C4-2B (cell line): ENCODE data around the gene HOXB5.

ENCODE experiments used
- H3K27ac ChIP-seq: fragments of 450-650 bp; 2 replicates; pipeline ENCODE4 v1.5.1; 2017
- ZFX ChIP-seq: fragments of 450-650 bp; IDR thresholded peaks from 2 replicates; pipeline ENCODE4 v1.6.1; 2017
- TF ChIP-seq, protein P1 (sequence below): fragments of 450-650 bp; conservative IDR thresholded peaks from 2 replicates; pipeline ENCODE4 v1.5.1; 2017; ENCODE audit warnings: mild to moderate bottlenecking

Gene HOXB5

GRCh38 chr17:48611681-48612455, 18.3 kb upstream of the HOXB5 start:
- no peak for TF ChIP-seq ZFX
- TF ChIP-seq, protein P1, sequence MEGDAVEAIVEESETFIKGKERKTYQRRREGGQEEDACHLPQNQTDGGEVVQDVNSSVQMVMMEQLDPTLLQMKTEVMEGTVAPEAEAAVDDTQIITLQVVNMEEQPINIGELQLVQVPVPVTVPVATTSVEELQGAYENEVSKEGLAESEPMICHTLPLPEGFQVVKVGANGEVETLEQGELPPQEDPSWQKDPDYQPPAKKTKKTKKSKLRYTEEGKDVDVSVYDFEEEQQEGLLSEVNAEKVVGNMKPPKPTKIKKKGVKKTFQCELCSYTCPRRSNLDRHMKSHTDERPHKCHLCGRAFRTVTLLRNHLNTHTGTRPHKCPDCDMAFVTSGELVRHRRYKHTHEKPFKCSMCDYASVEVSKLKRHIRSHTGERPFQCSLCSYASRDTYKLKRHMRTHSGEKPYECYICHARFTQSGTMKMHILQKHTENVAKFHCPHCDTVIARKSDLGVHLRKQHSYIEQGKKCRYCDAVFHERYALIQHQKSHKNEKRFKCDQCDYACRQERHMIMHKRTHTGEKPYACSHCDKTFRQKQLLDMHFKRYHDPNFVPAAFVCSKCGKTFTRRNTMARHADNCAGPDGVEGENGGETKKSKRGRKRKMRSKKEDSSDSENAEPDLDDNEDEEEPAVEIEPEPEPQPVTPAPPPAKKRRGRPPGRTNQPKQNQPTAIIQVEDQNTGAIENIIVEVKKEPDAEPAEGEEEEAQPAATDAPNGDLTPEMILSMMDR = no peak
- no peak overlapping the region for H3K27ac ChIP-seq

GRCh38 chr17:48611213-48611612, 17.6 kb upstream of the HOXB5 start:
- no peak for TF ChIP-seq ZFX
- TF ChIP-seq, protein P1 = no peak
- H3K27ac ChIP-seq = peak overlapping the region; percentile 79

- peak within 1 kb of the TSS; percentile 79 for H3K27ac ChIP-seq
- TF ChIP-seq, protein P1 = no peak
- peak; percentile 70; the same call in 1 of the 2 replicates for TF ChIP-seq ZFX
These were observed 17.0 kb upstream of the HOXB5 start, which contains the start of gene HOXB7 for GRCh38 chr17:48610282-48611211. Gene HOXB7 (minus strand): TSS chr17:48611017. CDS start chr17:48610918, 99 bp downstream.

DNA sequence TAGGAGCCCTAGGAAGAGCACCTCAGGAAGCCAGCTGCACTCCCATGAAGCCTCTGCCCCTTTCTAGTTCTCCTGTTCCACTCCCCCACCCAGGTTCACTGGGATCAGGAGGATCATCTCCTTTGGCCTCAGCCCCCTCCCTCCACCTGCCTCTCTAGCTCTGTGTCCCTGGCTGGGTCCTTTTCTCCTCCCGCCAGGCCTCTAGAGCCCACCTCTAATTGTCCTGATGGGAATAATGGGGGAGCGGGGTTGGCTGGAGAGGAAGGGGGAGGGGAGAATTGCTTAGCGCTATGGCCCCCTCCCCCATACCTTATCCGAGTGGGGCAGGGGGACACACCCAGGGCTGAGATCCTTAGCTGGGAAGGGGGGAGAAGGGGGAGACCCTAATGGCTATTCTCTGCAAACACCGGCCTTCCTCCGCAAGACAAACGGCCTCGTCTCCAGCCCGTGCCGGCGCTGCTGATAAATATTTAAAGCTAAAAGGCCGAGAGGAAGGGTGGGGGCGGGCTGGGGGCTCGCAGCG, 16.2 kb upstream of the HOXB5 start:
- H3K27ac ChIP-seq = peak overlapping the region; percentile 79
- no peak for TF ChIP-seq ZFX
- TF ChIP-seq, protein P1 = no peak

GRCh38 chr17:48609033-48609432, 15.5 kb upstream of the HOXB5 start:
- H3K27ac ChIP-seq = no peak overlapping the region

GRCh38 chr17:48608494-48608834, 14.9 kb upstream of the HOXB5 start:
- no peak overlapping the region for H3K27ac ChIP-seq
- TF ChIP-seq, protein P1 = no peak
- TF ChIP-seq ZFX = no peak

More at GRCh38 chr17:48609033-48609432, 15.5 kb upstream of the HOXB5 start:
- TF ChIP-seq ZFX = no peak
- TF ChIP-seq, protein P1 = no peak
